Measurements from ENCODE around the gene PNO1. TPM values are rescaled to one million over a fixed set of nuclear protein-coding genes. Genes with fewer than 3 reads are reported as not detected.

The PNO1 gene
- total and polyA plus RNA-seq, 7 experiments from 2014 or later: 11.0 to 31.0 (median 17.7) TPM

DNA sequence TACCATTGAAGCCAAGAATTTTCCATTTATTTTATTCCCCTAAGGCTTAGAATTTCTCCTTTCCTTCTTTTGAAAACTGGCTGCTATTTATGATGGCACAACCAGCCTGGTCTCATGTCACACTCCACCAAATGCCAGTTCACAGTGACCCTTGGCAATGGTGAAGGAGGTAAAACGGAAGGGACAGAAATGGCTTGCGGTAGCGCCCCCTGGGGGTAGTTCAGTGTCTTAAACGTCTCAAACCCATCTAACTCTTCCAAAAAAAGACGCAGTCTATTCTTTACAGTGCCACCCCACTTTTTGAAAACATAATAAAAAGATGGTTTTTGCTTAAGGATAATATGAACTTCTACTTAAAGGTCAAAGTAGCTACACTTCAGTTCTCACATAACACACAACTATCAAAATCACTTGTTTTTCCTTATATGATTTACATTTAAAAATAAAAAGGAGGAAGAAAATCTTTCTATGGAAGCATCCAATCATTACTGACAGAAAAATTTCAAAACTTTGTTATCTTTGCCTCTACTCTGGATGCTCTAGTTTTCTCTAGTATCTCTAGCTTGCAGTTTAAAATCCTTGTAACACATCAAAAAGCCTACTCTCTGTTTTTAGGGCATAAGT, 28.0 kb downstream of the PNO1 start:
- H3K9me3 ChIP-seq (ENCODE audit: control insufficient read depth in 2 of 3, low read length in 3 of 3): no peaks in the 10 kb centered on the region
- ChIA-PET CTCF (interaction anchor here (0.6 to 1.2 kb wide), 4 partner anchors 14 to 98 kb away, joined by 3 to 6 read pairs (median 3); no protein-coding TSS in a partner anchor), POLR2A (interaction anchor here (0.7 kb wide), 1 partner anchor 70 kb away, joined by 3 read pairs; no protein-coding TSS in a partner anchor)
- no peaks in the 10 kb centered on the region for H3K4me1 ChIP-seq (ENCODE audit: control insufficient read depth in 2 of 2, insufficient read depth in 2 of 2, low read length in 2 of 2)
- ATAC-seq: peak; percentile 87
- DNase-seq: peak; percentile 28 to 55 (median 47)
- Mint-ChIP-seq H3K9me3 (peaks cover 0 to 2% (median 0%) of the 10 kb centered on the region in 11 donors), H3K36me3 (peaks cover 0 to 39% (median 22%) of the 10 kb centered on the region in 5 donors), H3K27ac (peak overlapping the region in 7 of 9 donors; percentile 51 to 87 (median 73)), H3K27me3 (no peaks in the 10 kb centered on the region), H3K4me3 (no peak overlapping the region), H3K4me1 (peaks cover 22 to 66% (median 58%) of the 10 kb centered on the region in 7 donors)
- H3K27ac ChIP-seq (ENCODE audit: low read depth, low read length): no peak overlapping the region
- H3K27me3 ChIP-seq (ENCODE audit: control insufficient read depth in 2 of 2, insufficient read depth in 2 of 2, low read length in 2 of 2): no peaks in the 10 kb centered on the region
- intact Hi-C loops (cut with micrococcal nuclease): loop anchor here (1.0 kb wide), 2 partner anchors 8 to 63 kb away; no protein-coding TSS in a partner anchor
- H3K4me3 ChIP-seq (ENCODE audit: low read length): no peak overlapping the region
- H3K36me3 ChIP-seq (ENCODE audit: control insufficient read depth in 2 of 3, insufficient read depth in 3 of 3, low read length in 3 of 3): peaks cover 0 to 29% (median 0%) of the 10 kb centered on the region in 3 experiments

DNA sequence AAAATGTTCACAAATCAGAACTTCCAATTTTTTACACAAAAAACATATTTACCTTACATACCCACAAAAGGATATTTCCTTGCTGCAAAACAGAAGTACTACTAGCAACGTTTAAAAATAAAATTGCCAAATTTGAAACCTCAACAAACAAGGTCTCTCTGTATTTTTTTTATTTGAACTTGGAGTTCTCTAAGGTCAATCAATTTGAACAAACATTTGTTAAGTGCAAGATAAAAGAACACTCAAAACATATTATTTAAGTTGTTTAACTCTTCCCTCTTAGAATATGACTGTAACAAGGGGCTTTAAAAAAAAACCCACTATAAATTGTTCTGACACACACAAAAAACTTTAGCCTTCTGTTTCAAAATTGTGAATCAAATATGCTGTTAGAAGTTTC, 29.6 kb downstream of the PNO1 start:
- Mint-ChIP-seq H3K36me3 (peaks cover 0 to 32% (median 22%) of the 10 kb centered on the region in 5 donors), H3K27ac (peak overlapping the region in 8 of 9 donors; percentile 4 to 78 (median 52)), H3K4me1 (peaks cover 25 to 78% (median 65%) of the 10 kb centered on the region in 7 donors), H3K4me3 (no peak overlapping the region), H3K27me3 (no peaks in the 10 kb centered on the region), H3K9me3 (peaks cover 0 to 2% (median 0%) of the 10 kb centered on the region in 11 donors)
- H3K27ac ChIP-seq (ENCODE audit: low read depth, low read length): no peak overlapping the region
- POLR2A ChIA-PET: no interaction called here
- H3K4me3 ChIP-seq (ENCODE audit: low read length): no peak overlapping the region
- H3K36me3 ChIP-seq (ENCODE audit: control insufficient read depth in 2 of 3, insufficient read depth in 3 of 3, low read length in 3 of 3): peaks cover 0 to 22% (median 0%) of the 10 kb centered on the region in 3 experiments
- no peak for ATAC-seq
- H3K27me3 ChIP-seq (ENCODE audit: control insufficient read depth in 2 of 2, insufficient read depth in 2 of 2, low read length in 2 of 2): no peaks in the 10 kb centered on the region
- H3K4me1 ChIP-seq (ENCODE audit: control insufficient read depth in 2 of 2, insufficient read depth in 2 of 2, low read length in 2 of 2): no peaks in the 10 kb centered on the region
- no peak for DNase-seq
- CTCF ChIA-PET: no interaction called here
- H3K9me3 ChIP-seq (ENCODE audit: control insufficient read depth in 2 of 3, low read length in 3 of 3): no peaks in the 10 kb centered on the region
- intact Hi-C loops (cut with micrococcal nuclease): no loop called here

DNA sequence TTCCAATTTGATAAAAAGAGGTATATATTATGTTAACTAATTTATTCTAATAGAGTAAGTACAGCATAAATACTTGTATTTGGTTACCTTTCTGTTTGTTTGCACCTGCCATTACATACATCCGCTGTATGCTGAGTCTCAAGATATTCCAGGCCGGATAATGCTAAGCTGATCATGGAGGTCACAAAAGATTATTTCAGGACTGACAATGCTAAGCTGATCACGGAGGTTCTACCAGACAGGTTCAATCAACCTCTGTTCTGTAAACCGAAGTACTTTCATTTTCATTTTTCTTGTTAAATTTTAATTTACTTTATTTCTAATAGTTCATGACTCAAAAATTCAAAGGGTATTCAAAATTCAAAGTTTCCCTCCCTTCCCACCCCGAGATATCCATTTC, 31.1 kb downstream of the PNO1 start:
- ChIA-PET CTCF (interaction anchor here (0.5 to 1.3 kb wide), 3 partner anchors 67 to 102 kb away, joined by 4 to 5 read pairs (median 5); no protein-coding TSS in a partner anchor), POLR2A (no interaction called here)
- Histone ChIP-seq H3K4me1 (ENCODE audit: control insufficient read depth in 2 of 2, insufficient read depth in 2 of 2, low read length in 2 of 2) (no peaks in the 10 kb centered on the region), H3K36me3 (ENCODE audit: control insufficient read depth in 2 of 3, insufficient read depth in 3 of 3, low read length in 3 of 3) (peaks cover 0 to 14% (median 0%) of the 10 kb centered on the region in 3 experiments), H3K9me3 (ENCODE audit: control insufficient read depth in 2 of 3, low read length in 3 of 3) (no peaks in the 10 kb centered on the region), H3K4me3 (ENCODE audit: low read length) (no peak overlapping the region), H3K27ac (ENCODE audit: low read depth, low read length) (peak overlapping the region; percentile 44), H3K27me3 (ENCODE audit: control insufficient read depth in 2 of 2, insufficient read depth in 2 of 2, low read length in 2 of 2) (no peaks in the 10 kb centered on the region)
- peak overlapping the region in 7 of 9 donors; percentile 5 to 73 (median 44) for H3K27ac Mint-ChIP-seq
- DNase-seq: no peak
- H3K27me3 Mint-ChIP-seq: no peaks in the 10 kb centered on the region
- intact Hi-C loops (cut with micrococcal nuclease): no loop called here
- peak overlapping the region in 7 of 10 donors; percentile 17 to 62 (median 54) for H3K4me3 Mint-ChIP-seq
- peaks cover 31 to 86% (median 70%) of the 10 kb centered on the region in 7 donors for H3K4me1 Mint-ChIP-seq
- ATAC-seq: no peak
- H3K9me3 Mint-ChIP-seq: no peaks in the 10 kb centered on the region
- peaks cover 0 to 25% (median 16%) of the 10 kb centered on the region in 5 donors for H3K36me3 Mint-ChIP-seq

DNA sequence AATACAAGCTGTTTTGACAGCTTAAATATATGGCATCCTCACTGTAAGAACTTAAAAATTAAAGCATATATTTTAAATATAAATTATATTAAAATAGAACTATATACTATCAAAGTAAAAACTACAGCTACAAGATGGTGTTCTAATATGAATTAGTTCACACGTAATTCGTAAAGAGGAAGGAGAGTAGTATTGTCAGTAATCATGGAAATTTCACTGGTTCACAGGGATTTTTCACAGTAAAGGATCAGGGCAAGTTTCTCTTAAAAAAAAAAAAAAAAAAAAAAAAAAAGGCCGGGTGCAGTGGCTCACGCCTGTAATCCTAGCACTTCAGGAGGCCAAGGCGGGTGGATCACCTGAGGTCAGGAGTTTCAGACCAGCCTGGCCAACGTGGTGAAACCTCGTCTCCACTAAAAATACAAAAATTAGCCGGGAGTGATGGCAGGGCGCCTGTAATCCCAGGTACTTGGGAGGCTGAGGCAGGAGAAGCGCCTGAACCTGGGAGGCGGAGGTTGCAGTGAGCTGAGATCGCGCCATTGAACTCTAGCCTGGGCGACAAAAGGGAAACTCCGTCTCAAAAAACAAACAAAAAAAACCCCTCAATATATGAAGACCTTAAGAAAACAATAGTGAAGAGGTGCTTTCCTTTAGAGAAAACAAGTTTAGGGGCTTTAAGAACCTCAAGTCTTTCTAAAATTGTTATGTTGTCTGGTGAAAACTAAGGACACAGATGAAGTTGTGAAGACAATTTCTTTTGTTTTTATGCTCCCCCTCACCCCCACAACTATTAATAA, 32.5 kb downstream of the PNO1 start:
- Mint-ChIP-seq H3K4me3 (peak overlapping the region in 6 of 10 donors; percentile 14 to 63 (median 20)), H3K36me3 (peaks cover 0 to 16% (median 9%) of the 10 kb centered on the region in 5 donors), H3K27ac (peak overlapping the region in 7 of 9 donors; percentile 25 to 90 (median 59)), H3K4me1 (peaks cover 28 to 95% (median 76%) of the 10 kb centered on the region in 7 donors), H3K9me3 (no peaks in the 10 kb centered on the region), H3K27me3 (no peaks in the 10 kb centered on the region)
- H3K4me3 ChIP-seq (ENCODE audit: low read length): no peak overlapping the region
- H3K27ac ChIP-seq (ENCODE audit: low read depth, low read length): peak overlapping the region; percentile 18
- ChIA-PET CTCF (no interaction called here), POLR2A (interaction anchor here (0.8 kb wide), 1 partner anchor 32 kb away, joined by 3 read pairs; no protein-coding TSS in a partner anchor)
- H3K27me3 ChIP-seq (ENCODE audit: control insufficient read depth in 2 of 2, insufficient read depth in 2 of 2, low read length in 2 of 2): no peaks in the 10 kb centered on the region
- intact Hi-C loops (cut with micrococcal nuclease): no loop called here
- peaks cover 0 to 10% (median 0%) of the 10 kb centered on the region in 3 experiments for H3K36me3 ChIP-seq (ENCODE audit: control insufficient read depth in 2 of 3, insufficient read depth in 3 of 3, low read length in 3 of 3)
- ATAC-seq (no peak), DNase-seq (no peak)
- no peaks in the 10 kb centered on the region for H3K4me1 ChIP-seq (ENCODE audit: control insufficient read depth in 2 of 2, insufficient read depth in 2 of 2, low read length in 2 of 2)
- no peaks in the 10 kb centered on the region for H3K9me3 ChIP-seq (ENCODE audit: control insufficient read depth in 2 of 3, low read length in 3 of 3)

DNA sequence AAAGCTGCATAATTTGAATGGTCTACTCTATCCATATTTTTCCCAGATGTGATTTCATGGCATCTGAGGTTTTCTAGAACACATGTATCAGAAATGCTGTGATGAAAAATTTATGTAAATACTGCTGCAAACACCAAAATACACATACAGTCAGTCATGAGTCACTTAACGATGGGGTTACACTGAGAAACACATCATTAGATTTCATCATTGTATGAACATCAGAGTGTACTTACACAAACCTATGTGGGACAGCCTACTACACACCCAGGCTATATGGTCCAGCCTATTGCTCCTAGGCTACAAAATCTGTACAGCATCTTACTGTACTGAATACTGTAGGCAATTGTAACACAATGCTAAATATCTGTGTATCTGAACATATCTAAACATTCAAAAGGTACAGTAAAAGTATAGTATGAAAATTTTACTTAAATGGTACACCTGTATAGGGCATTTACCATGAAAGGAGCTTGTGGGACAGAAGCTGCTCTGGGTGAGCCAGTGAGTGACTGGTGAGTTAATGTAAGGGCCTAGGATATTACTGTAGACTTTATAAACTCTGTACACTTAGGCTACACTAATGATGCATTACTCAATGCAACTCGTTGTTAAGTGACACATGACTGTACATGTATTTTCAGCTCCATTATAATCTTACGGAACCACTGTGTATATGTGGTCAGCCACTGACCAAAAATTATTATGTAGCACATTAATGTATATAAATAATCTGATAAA, 33.5 kb downstream of the PNO1 start:
- POLR2A ChIA-PET: interaction anchor here (0.8 kb wide), 1 partner anchor 31 kb away, joined by 3 read pairs; no protein-coding TSS in a partner anchor
- peaks cover 0 to 14% (median 4%) of the 10 kb centered on the region in 5 donors for H3K36me3 Mint-ChIP-seq
- Histone ChIP-seq H3K4me3 (ENCODE audit: low read length) (no peak overlapping the region), H3K36me3 (ENCODE audit: control insufficient read depth in 2 of 3, insufficient read depth in 3 of 3, low read length in 3 of 3) (peaks cover 0 to 5% (median 0%) of the 10 kb centered on the region in 3 experiments), H3K27ac (ENCODE audit: low read depth, low read length) (no peak overlapping the region), H3K27me3 (ENCODE audit: control insufficient read depth in 2 of 2, insufficient read depth in 2 of 2, low read length in 2 of 2) (no peaks in the 10 kb centered on the region), H3K4me1 (ENCODE audit: control insufficient read depth in 2 of 2, insufficient read depth in 2 of 2, low read length in 2 of 2) (no peaks in the 10 kb centered on the region), H3K9me3 (ENCODE audit: control insufficient read depth in 2 of 3, low read length in 3 of 3) (no peaks in the 10 kb centered on the region)
- H3K4me1 Mint-ChIP-seq: peaks cover 34 to 98% (median 80%) of the 10 kb centered on the region in 7 donors
- ATAC-seq: peak; percentile 71
- H3K9me3 Mint-ChIP-seq: no peaks in the 10 kb centered on the region
- intact Hi-C loops (cut with micrococcal nuclease): no loop called here
- no peak for DNase-seq
- CTCF ChIA-PET: interaction anchor here (1.1 kb wide), 1 partner anchor 69 kb away, joined by 5 read pairs; no protein-coding TSS in a partner anchor
- peak overlapping the region in 7 of 9 donors; percentile 25 to 90 (median 56) for H3K27ac Mint-ChIP-seq
- no peaks in the 10 kb centered on the region for H3K27me3 Mint-ChIP-seq
- peak overlapping the region in 1 of 10 donors; percentile 15 for H3K4me3 Mint-ChIP-seq

DNA sequence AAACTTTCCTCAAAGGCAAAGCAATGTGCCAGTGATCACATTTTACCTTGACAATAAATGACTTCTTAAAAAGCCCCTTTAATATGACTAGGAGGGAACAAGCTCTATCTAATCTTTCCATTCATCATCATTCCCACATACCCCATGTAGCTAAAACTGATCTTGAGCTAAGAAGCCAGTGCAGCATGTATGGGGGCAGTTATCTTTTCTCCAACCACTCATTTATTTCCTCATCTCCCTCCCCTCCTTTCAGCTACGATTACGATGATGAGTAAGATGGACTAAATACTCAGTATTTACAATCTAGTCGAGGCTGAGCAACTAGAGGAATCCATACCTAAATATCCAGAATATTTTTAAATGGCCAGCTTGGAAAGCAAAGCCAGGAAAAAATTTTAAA, 35.5 kb downstream of the PNO1 start:
- DNase-seq (no peak), ATAC-seq (no peak)
- H3K36me3 Mint-ChIP-seq: peaks cover 0 to 4% (median 0%) of the 10 kb centered on the region in 5 donors
- Histone ChIP-seq H3K27ac (ENCODE audit: low read depth, low read length) (peak overlapping the region; percentile 18), H3K4me1 (ENCODE audit: control insufficient read depth in 2 of 2, insufficient read depth in 2 of 2, low read length in 2 of 2) (no peaks in the 10 kb centered on the region), H3K36me3 (ENCODE audit: control insufficient read depth in 2 of 3, insufficient read depth in 3 of 3, low read length in 3 of 3) (no peaks in the 10 kb centered on the region), H3K27me3 (ENCODE audit: control insufficient read depth in 2 of 2, insufficient read depth in 2 of 2, low read length in 2 of 2) (no peaks in the 10 kb centered on the region), H3K9me3 (ENCODE audit: control insufficient read depth in 2 of 3, low read length in 3 of 3) (no peaks in the 10 kb centered on the region), H3K4me3 (ENCODE audit: low read length) (no peak overlapping the region)
- H3K4me1 Mint-ChIP-seq: peaks cover 35 to 95% (median 73%) of the 10 kb centered on the region in 7 donors
- H3K27ac Mint-ChIP-seq: peak overlapping the region in 7 of 9 donors; percentile 2 to 69 (median 13)
- intact Hi-C loops (cut with micrococcal nuclease): loop anchor here in 1 of 2 donors (1.0 kb wide), 1 partner anchor 8 kb away; no protein-coding TSS in a partner anchor
- H3K27me3 Mint-ChIP-seq: no peaks in the 10 kb centered on the region
- H3K9me3 Mint-ChIP-seq: no peaks in the 10 kb centered on the region
- POLR2A ChIA-PET: no interaction called here
- peak overlapping the region in 3 of 10 donors; percentile 2 to 38 (median 13) for H3K4me3 Mint-ChIP-seq
- CTCF ChIA-PET: no interaction called here

All from naive thymus-derived CD4-positive, alpha-beta T cell (primary cell).